Measurements from ENCODE around the gene L3MBTL4.

DNA sequence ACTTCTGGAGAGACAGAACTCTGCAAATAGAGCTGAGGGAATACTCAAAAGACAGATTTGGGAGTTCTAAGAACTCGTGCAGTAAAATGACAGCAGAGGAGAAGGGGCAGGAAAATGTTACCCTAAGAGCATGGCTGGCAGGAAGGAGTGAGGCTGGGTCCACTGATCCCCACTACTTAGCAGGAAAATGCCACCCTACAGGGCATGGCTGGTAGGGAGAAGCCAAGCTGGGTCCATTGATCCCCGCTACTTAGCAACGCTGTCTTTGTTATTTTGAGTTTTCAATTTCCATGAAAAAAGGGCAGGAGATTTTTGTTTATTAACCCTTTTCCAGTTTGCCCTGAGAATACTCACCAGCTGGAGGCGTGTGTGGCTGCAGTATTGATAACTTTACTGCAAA, 419.1 kb downstream of the L3MBTL4 start:
- TF ChIP-seq, protein P1, sequence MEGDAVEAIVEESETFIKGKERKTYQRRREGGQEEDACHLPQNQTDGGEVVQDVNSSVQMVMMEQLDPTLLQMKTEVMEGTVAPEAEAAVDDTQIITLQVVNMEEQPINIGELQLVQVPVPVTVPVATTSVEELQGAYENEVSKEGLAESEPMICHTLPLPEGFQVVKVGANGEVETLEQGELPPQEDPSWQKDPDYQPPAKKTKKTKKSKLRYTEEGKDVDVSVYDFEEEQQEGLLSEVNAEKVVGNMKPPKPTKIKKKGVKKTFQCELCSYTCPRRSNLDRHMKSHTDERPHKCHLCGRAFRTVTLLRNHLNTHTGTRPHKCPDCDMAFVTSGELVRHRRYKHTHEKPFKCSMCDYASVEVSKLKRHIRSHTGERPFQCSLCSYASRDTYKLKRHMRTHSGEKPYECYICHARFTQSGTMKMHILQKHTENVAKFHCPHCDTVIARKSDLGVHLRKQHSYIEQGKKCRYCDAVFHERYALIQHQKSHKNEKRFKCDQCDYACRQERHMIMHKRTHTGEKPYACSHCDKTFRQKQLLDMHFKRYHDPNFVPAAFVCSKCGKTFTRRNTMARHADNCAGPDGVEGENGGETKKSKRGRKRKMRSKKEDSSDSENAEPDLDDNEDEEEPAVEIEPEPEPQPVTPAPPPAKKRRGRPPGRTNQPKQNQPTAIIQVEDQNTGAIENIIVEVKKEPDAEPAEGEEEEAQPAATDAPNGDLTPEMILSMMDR (IDR thresholded peaks at IDR 0.05 in 8 of 11, conservative IDR thresholded peaks at IDR 0.05 in 3 of 11) = no peak
- no peak for TF ChIP-seq POLR2AphosphoS5 (IDR thresholded peaks at IDR 0.05)

Measured in spleen (tissue), 7 donors.